K562 (cell line): Measurements from ENCODE around the gene PRCC. TPM values are rescaled to one million over a fixed set of nuclear protein-coding genes. Genes with fewer than 3 reads are reported as not detected.
A peak's percentile ranks its signal among the peaks of the same experiment; 100 is the strongest.

Experiments used
- CBFA2T2 ChIP-seq: fragments of 450-650 bp; conservative IDR thresholded peaks from 2 replicates; pipeline ENCODE4 v1.6.1; 2017; ENCODE audit warnings: mild to moderate bottlenecking
- CREB3L1 ChIP-seq: fragments of 450-650 bp; IDR thresholded peaks from 2 replicates; pipeline ENCODE4 v1.6.1; 2014; ENCODE audit warnings: low read depth, mild to moderate bottlenecking, moderate library complexity, borderline replicate concordance
- HMGN3 ChIP-seq: IDR thresholded peaks from 2 replicates; pipeline ENCODE4 v1.6.1; 2011; ENCODE audit warnings: borderline replicate concordance, low read depth, mild to moderate bottlenecking, mixed read lengths, low read length; ENCODE audit not compliant: insufficient read length; ENCODE audit errors: extremely low read depth
- JUND ChIP-seq, 2 experiments: IDR thresholded peaks; 2 replicates in 1 of 2; 3 replicates in 1 of 2; pipeline ENCODE4 v1.6.1; 2011; ENCODE audit warnings: borderline replicate concordance in 2 of 2, low read depth in 2 of 2, low read length in 2 of 2, improper control_type of control experiment in 1 of 2, missing biosample characterization in 1 of 2, missing genetic modification characterization in 1 of 2, missing genetic modification reagents in 1 of 2
- POLR2AphosphoS5 ChIP-seq: IDR thresholded peaks from 2 replicates; pipeline ENCODE4 v1.6.1; 2011; ENCODE audit warnings: mild to moderate bottlenecking, low read depth, low read length, moderate library complexity; ENCODE audit not compliant: control insufficient read depth, insufficient read depth
- USF1 ChIP-seq: sonication (generic); formaldehyde crosslinking; IDR thresholded peaks from 2 replicates; pipeline ENCODE4 v1.9.0; 2022; ENCODE audit warnings: mild to moderate bottlenecking, missing genetic modification reagents
- ZBTB40 ChIP-seq, 2 experiments: fragments of 450-650 bp in 1 of 2; sonication (generic) in 1 of 2; formaldehyde crosslinking in 1 of 2; IDR thresholded peaks; 2 replicates each; pipeline versions ENCODE4 v1.7.1 to v1.9.0; 2016 to 2022; ENCODE audit warnings: inconsistent platforms in 1 of 2, mild to moderate bottlenecking in 1 of 2, missing genetic modification reagents in 1 of 2
- ZFX ChIP-seq: sonication (generic); formaldehyde crosslinking; IDR thresholded peaks from 2 replicates; pipeline ENCODE4 v1.8.0; 2022; ENCODE audit warnings: mild to moderate bottlenecking, missing genetic modification reagents, moderate library complexity
- polyA plus RNA-seq, 8 experiments: library from polyadenylated mRNA; depleted of rRNA in 4 of 8; stranded (reverse) in 5 of 8; unstranded in 3 of 8; fragments of >200 nt; fragmentation: Nextera tagmentation in 2 of 8; fragmentation: Illumina TruSeq in 1 of 8; extraction: Ambion mirVana in 2 of 8; extraction: Trizol in 1 of 8; gene quantifications; 2 replicates each; pipeline versions ENCODE4 v1.2.1 to v1.2.3, GENCODE V29; 2011 to 2014; ENCODE audit warnings: inconsistent platforms in 1 of 8, missing spikeins in 1 of 8
- total RNA-seq, 7 experiments: library from RNA; depleted of rRNA in 6 of 7; stranded (reverse); fragments of >200 nt in 6 of 7; fragmentation: Illumina TruSeq in 2 of 7; extraction: Trizol in 2 of 7; gene quantifications; 2 replicates each; pipeline versions ENCODE4 v1.2.1 to v1.2.3, GENCODE V29; 2011 to 2021; ENCODE audit warnings: low replicate concordance in 1 of 7

Gene PRCC
- total and polyA plus RNA-seq, 9 of the 15 experiments (the other 6 are each of a cell fraction or from before 2014, with no cell fraction given), result 23.9 to 201 (median 41.1) TPM

DNA sequence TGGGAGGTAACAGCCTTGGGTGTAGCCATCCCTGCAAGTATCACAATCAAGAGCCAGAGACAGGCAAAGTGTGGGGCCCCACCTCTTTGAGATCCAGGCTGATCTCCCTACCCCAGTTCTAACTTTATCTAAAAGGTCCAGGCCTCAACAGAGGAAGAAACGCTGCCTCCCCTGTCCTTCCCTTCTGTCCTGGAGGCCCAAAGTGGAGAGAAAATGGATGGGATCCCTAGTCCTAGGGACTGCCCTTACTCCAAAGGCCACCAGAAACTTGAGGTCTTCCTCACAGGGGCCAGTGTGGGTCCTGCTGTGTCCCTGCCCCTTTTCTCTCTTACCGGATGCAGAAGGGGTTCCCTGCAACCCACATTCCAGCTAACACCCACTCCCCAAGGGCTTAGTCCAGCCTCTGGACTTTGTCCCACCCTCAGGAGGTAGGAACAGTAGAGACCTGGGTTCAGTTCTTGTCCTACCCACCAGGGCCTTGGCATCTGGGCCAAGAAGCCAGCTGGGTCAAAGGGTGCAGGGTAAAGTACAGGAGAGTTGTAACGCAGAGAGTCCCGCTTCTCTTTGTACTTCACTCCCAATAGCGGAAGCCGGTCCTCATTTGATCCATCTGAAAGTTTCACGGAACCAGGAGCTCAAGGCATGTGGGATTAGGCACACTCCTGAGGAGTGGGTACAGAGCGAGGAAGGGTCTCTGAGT lies 17.8 kb upstream of the PRCC start (continued):
- TF ChIP-seq ZBTB40 (IDR thresholded peaks at IDR 0.05), result peak; percentile 45
- no peak for TF ChIP-seq ZBTB40 (CRISPR knock-in tag; IDR thresholded peaks at IDR 0.05)
- no peak for TF ChIP-seq CREB3L1
- no peak for TF ChIP-seq USF1 (CRISPR knock-in tag)
- peak; percentile 17; the same call in 1 of the 2 replicates for TF ChIP-seq POLR2AphosphoS5
- no peak for TF ChIP-seq JUND (IDR thresholded peaks at IDR 0.05; ENCODE audit: borderline replicate concordance, low read depth, low read length)
- no peak for TF ChIP-seq JUND (tag; IDR thresholded peaks at IDR 0.05; ENCODE audit: borderline replicate concordance, low read depth, low read length)
- peak; percentile 39 for TF ChIP-seq CBFA2T2
- TF ChIP-seq HMGN3, result no peak
- peak; percentile 41 for TF ChIP-seq ZFX (CRISPR knock-in tag)
